SJSA1 (cell line): ENCODE results near the gene MCM3AP. TPM values are rescaled to one million over a fixed set of nuclear protein-coding genes. Genes with fewer than 3 reads are reported as not detected.
"Not testable (repeated sequence)": the region's sequence is repeated elsewhere in the genome, so short reads cannot be mapped to it uniquely, and the experiment has no call there.

Experiments
- DNase-seq, 2 experiments: peaks; one replicate each; pipeline ENCODE4 v3.0.0-alpha.2; 2015 to 2020; ENCODE audit warnings: low spot score in 2 of 2, low read depth in 1 of 2
- H3K27ac ChIP-seq: fragments of 250-450 bp; sonication (Bioruptor Pico); 2 replicates; pipeline ENCODE4 v1.5.1; 2020; ENCODE audit warnings: mild to moderate bottlenecking, moderate library complexity
- H3K27me3 ChIP-seq: fragments of 250-450 bp; sonication (Bioruptor Pico); replicated peaks from 2 replicates; pipeline ENCODE4 v1.5.1; 2020; ENCODE audit warnings: mild to moderate bottlenecking, moderate library complexity
- H3K36me3 ChIP-seq: fragments of 250-450 bp; sonication (Bioruptor Pico); 2 replicates; pipeline ENCODE4 v1.5.1; 2020; ENCODE audit warnings: mild to moderate bottlenecking
- H3K4me1 ChIP-seq: fragments of 250-450 bp; sonication (Bioruptor Pico); replicated peaks from 2 replicates; pipeline ENCODE4 v1.6.1; 2021; ENCODE audit warnings: mild to moderate bottlenecking
- H3K4me3 ChIP-seq: fragments of 250-450 bp; sonication (Bioruptor Pico); 2 replicates; pipeline ENCODE4 v1.5.1; 2020; ENCODE audit warnings: mild to moderate bottlenecking
- H3K9me3 ChIP-seq: fragments of 250-450 bp; sonication (Bioruptor Pico); replicated peaks from 2 replicates; pipeline ENCODE4 v1.5.1; 2020; ENCODE audit warnings: mild to moderate bottlenecking
- total RNA-seq: library from RNA; depleted of rRNA; stranded (reverse); fragments of >200 nt; shearing (Covaris generic); gene quantifications from 2 replicates; pipeline ENCODE4 v1.2.3, GENCODE V29; 2014

The MCM3AP gene
- total RNA-seq, 1 experiment from 2014 or later, result 88.7 TPM

DNA sequence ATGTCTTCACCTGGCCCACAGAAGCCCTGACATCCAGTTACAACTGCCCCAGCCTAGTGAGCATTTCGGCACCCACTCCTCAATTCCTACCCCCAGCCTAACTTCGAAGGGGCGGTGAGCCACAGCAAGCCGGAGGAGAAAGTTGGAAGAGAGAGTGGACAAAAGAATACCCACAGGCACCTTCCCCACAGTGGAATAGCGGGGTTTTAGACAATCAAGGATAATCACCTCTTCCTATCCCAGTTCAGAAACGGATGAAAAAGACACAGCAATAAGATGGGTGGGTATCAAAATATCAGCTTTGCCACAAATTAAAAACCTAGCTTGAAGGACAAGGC, 55.5 kb downstream of the MCM3AP start:
- Histone ChIP-seq H3K36me3 (peaks cover 26% of the 10 kb centered on the region), H3K9me3 (0 out of 2 replicates have a peak, but pooled peaks cover 2% of the 10 kb centered on the region), H3K27me3 (no peaks in the 10 kb centered on the region), H3K27ac (no peak overlapping the region), H3K4me1 (peaks cover 27% of the 10 kb centered on the region), H3K4me3 (peak overlapping the region; percentile 48)
- no peak for DNase-seq

DNA sequence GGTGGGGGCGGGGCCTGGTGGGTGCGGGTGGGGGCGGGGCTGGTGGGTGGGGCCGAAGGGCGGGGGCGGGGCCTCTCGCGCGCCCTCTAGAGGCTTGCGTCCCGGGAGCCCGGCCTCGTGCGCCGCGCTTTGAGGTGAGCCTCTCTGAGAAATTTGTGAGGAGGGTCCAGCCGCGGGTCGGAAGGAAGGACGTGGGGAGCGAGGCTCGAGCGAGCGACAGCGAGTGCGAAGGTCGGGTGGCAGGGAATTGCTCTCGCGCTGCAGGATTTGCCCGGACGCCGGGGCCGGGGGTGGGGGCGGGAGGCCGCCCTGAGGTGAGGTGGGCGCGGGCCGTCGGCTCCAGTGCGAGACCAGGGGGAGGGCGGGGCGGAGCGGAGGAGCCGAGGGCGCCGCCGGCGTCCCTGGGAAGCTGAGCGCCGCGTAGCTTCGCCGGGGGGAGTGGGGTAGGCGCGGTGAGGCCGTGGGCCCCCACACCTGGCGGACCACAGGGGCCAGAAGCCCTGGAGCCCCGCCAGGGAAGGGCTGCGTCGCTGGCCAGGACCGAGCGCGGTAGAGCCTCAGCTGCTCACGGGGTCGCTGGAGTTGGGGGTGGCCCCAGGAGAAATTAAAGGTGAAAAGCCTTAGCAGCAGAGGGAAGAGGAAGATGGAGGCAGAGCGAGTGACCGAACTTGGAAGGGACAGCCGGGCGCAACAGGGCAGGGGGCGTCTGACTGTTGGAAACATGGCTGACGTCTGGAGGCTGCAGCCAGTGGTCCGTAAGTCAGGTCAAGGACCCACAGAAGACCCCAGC, 56.1 kb downstream of the MCM3AP start:
- Histone ChIP-seq H3K4me1 (peaks cover 27% of the 10 kb centered on the region), H3K27me3 (no peaks in the 10 kb centered on the region), H3K27ac (no peak overlapping the region), H3K36me3 (peaks cover 21% of the 10 kb centered on the region), H3K9me3 (0 out of 2 replicates have a peak, but pooled peaks cover 2% of the 10 kb centered on the region), H3K4me3 (peak overlapping the region; percentile 48)
- DNase-seq, result peak in 1 of 2 experiments; percentile 40

DNA sequence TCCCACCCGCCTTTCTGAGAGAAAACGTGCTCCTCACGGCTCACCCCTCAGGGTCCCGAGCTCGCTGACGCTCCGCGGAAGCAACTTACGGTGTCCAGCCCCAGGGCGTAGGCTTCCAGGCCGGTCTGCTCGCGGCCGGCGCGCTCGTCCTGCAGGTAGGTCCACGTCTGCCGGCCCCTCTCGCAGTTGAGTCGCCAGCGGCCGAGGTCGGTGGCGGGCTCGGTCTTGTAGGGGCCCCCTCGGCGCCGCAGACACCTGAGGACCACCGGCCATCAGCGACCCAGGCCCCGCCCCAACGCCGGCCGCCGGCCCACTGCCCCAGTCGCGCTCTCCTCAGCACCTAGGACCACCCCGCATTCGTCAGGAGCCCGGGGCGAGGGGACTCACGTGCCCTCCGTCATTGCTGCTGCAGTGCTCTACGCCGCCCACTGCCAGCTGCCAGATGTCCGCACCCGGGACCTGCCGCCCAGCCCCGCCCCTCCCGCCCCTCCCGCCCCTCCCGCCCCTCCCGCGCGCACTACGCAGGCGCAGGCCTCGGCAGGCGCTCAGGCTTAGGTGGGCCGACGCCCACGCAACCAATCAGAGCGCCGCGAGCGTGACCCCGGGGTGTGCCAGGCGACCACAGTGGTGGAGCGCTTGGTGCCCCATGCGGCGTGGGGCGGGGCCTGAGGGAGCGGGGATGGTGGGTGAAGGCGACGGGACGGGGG, 56.9 kb downstream of the MCM3AP start, which contains the start of gene LSS:
Gene LSS (minus strand): TSS at position 430 of the 707 bp plus-strand sequence. CDS start 29 bp downstream, at position 401.
- peak within 1 kb of the TSS; percentile 47 for H3K27ac ChIP-seq
- peak; percentile 74 to 99 for DNase-seq

DNA sequence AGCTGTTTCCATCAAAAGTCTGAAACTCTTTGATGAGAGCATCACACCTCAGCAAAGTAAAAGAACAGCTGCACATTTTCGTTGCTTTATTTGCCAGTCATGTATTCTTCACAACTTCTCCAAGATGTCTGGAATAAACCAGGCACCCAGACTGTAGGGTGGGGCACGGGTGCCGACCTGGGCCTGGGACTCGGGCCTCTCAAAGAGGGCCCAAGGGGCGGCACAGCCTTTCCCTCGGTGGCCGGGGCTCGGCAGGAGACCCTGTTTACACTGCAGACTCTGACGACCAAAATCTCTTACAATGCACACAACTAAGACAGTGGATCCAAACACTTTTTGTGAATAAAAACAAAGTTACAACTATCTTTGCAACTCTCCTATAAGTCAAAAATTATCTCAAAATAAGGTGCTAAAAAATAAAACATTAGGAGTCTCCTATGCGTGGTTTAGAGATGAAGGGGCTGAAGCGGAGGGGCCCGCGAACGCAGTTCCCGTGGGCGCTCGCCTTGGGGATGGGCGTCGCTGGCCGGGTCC, 57.5 kb downstream of the MCM3AP start:
- peaks cover 27% of the 10 kb centered on the region for H3K4me1 ChIP-seq
- H3K4me3 ChIP-seq, result peak overlapping the region; percentile 98

More for the DNA sequence above, 56.9 kb downstream of the MCM3AP start, which contains the start of gene LSS:
- Histone ChIP-seq H3K9me3 (0 out of 2 replicates have a peak, but pooled peaks cover 2% of the 10 kb centered on the region), H3K36me3 (peaks cover 12% of the 10 kb centered on the region), H3K4me3 (peak within 1 kb of the TSS; percentile 98), H3K27me3 (no peaks in the 10 kb centered on the region), H3K4me1 (peaks cover 27% of the 10 kb centered on the region)

DNA sequence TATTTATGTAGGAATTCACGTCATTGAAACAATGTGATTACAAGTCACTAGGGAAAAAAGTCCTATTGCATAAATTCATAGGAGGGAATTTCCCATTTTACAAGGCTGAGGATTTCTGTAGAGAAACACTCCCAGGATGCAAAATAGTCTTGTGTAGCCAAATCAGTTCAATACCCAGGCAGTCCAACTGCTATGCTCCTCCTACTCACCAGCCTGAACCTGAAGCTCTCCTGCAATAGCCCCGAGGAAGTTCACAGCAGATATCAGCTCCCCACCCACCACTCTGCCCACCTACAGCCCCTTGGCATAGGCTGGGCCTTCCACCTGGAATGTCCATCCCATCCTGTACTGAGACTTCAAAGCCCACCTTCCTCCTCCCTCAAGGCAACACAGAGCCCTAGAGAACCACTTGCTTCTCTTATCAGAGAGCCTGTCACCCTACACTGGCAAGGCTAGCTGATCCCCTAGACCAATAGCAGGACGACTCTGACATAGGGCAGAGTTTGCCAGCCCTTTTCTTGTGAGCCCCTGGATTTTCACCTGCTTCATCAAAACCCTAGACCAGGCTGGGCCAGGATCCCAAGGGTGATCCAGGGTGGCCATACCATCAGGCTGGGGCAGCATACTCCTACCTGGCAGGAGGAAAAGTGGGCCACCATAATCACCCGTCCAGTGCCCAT, 58.4 kb downstream of the MCM3AP start:
- no peak for DNase-seq
- no peaks in the 10 kb centered on the region for H3K27me3 ChIP-seq
- H3K9me3 ChIP-seq, result 0 out of 2 replicates have a peak, but pooled peaks cover 2% of the 10 kb centered on the region
- peaks cover 27% of the 10 kb centered on the region for H3K4me1 ChIP-seq
- H3K36me3 ChIP-seq, result peaks cover 13% of the 10 kb centered on the region
- no peak overlapping the region for H3K4me3 ChIP-seq
- H3K27ac ChIP-seq, result no peak overlapping the region

More for the DNA sequence above, 57.5 kb downstream of the MCM3AP start:
- Histone ChIP-seq H3K36me3 (peaks cover 10% of the 10 kb centered on the region; the same call in 1 of the 2 replicates), H3K9me3 (0 out of 2 replicates have a peak, but pooled peaks cover 2% of the 10 kb centered on the region), H3K27ac (peak overlapping the region; percentile 47), H3K27me3 (no peaks in the 10 kb centered on the region)
- DNase-seq, result peak in 1 of 2 experiments; percentile 21

DNA sequence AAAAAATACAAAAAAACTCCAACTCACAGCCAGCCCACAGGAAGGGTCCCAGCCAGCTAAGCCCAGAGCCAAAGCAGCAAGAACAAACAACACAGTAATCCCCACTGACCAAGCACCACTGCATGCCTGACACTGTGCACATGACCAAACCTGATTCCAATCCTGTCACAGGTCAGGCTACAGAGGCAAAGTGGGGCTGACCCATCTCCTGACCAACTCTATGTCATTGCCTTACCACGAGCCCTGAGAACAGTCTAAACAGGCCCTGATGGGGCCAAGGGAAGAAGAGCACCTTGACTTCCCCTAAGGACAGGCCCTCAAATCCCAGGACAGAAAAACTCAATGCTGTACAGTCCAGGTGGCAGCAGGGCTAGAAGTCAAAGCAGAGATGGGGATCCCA, 59.3 kb downstream of the MCM3AP start:
- no peak for DNase-seq
- H3K9me3 ChIP-seq, result 0 out of 2 replicates have a peak, but pooled peaks cover 2% of the 10 kb centered on the region
- no peaks in the 10 kb centered on the region for H3K27me3 ChIP-seq
- H3K4me3 ChIP-seq, result no peak overlapping the region
- peaks cover 27% of the 10 kb centered on the region for H3K4me1 ChIP-seq
- H3K27ac ChIP-seq, result no peak overlapping the region
- peaks cover 15% of the 10 kb centered on the region for H3K36me3 ChIP-seq

DNA sequence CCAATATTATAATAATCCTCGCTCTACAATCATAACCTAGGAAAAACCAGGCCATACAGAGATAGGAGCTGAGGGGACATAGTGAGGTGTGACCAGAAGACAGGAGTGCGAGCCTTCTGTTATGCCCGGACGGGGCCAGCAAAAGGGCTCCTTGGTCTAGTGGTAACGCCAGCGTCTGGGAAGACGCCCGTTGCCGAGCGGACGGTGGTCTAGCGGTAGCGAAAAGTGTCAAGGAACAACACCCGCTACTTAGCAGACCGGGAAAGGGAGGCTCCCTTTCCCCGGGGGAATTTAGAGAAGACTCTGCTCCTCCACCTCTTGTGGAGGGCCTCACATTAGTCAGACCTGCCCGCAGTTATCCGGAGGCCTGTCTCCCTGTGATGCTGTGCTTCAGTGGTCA, 61.8 kb downstream of the MCM3AP start:
- Histone ChIP-seq H3K4me1 (peaks cover 16% of the 10 kb centered on the region), H3K36me3 (peaks cover 18% of the 10 kb centered on the region)
- DNase-seq, H3K9me3 ChIP-seq, H3K4me3 ChIP-seq, H3K27me3 ChIP-seq, H3K27ac ChIP-seq: not testable (repeated sequence)

DNA sequence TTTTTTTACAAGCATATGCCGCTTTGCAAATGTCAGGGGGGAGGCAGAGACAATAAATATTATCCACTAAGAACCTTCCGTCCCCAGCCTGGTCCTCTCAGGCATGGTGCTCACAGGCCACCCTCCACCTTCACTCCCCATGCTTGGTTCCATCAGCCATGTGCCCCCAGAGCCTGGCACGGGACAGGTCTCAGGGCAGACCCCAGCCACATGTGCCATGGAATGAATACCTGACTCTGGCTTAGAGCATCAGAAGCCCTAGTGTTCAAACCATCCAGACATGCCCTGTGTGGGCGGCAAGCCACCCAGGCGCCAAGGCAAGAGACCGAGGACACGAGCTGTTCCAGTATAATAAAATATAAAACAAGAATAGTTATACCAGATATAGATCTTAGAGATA, 62.2 kb downstream of the MCM3AP start:
- no peak overlapping the region for H3K4me3 ChIP-seq
- peaks cover 14% of the 10 kb centered on the region for H3K4me1 ChIP-seq
- H3K9me3 ChIP-seq, result no peaks in the 10 kb centered on the region
- H3K27me3 ChIP-seq, result no peaks in the 10 kb centered on the region
- H3K27ac ChIP-seq, result no peak overlapping the region
- H3K36me3 ChIP-seq, result peaks cover 15% of the 10 kb centered on the region
- no peak for DNase-seq

DNA sequence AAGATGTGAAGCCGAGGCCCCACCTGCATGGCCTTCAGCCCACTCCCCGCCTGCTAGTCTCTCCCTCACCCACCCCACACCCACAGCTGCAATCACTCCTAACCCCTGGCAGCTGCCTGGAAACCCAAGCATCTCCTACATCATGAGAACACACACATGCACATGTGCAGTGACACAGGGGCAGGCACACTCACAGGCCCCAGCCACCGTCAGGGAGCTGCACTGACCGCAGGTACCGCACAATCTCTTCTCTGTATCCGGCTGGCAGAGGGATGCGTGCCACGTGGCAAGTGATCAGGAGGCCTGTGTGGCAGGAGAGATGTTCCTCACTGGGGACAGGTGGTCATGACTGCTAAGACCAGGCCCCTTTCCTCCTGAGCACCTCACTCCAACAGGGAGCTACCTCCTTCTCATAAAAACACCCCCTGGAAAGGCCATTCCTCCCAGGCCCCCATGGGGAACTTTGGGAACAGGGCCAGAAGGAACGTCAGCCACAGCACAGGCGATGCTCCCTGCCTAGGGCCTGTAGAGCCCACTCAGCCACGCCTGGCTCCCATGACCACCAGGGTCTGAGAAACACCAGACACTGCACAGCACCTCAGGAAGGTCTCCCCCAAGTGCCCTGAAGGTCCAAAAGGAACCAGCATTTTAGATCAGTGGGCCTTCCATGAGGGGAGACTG, 62.8 kb downstream of the MCM3AP start:
- Histone ChIP-seq H3K27ac (no peak overlapping the region), H3K4me1 (peaks cover 8% of the 10 kb centered on the region), H3K36me3 (peaks cover 14% of the 10 kb centered on the region), H3K9me3 (no peaks in the 10 kb centered on the region), H3K27me3 (no peaks in the 10 kb centered on the region), H3K4me3 (no peak overlapping the region)
- DNase-seq, result no peak

DNA sequence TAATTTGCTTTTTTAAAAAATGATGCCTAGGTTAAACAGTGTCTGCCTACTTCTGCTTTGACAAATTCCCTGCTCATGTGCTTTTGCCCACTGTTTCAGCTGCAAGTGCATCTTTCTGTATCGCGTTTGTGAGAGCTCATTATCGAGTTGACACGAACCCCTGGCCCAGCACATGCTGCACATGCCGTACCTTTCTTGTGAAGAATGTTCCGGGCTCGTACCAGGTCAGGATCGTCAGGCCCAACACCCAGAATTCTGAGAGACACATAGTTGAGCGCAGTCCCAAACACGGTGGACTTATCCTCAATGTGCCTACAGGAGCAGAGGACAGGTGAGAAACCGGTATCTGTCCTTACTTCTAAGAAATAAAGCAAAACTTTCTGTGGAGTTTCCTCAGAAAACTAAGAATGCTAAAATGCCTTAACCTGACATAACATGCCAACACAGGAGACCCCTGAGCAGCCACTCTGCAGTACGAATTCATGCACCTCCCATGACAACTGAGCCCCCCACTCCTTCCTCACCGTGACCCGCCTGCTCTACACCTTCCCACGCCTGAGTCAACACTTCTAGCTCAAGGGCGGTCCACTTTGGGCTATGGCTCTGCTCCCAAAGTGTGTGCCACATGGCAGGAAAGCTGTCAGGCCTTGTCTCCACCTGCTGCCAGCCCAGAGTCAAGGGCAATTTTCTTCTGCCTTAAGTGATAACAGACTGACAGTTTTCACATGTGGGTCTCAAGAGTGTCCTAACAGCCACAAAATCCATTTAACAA, 63.6 kb downstream of the MCM3AP start:
- DNase-seq, result no peak
- H3K27me3 ChIP-seq, result no peaks in the 10 kb centered on the region
- no peak overlapping the region for H3K27ac ChIP-seq
- H3K4me1 ChIP-seq, result peaks cover 1% of the 10 kb centered on the region; the same call in 1 of the 2 replicates
- H3K36me3 ChIP-seq, result peaks cover 14% of the 10 kb centered on the region
- H3K9me3 ChIP-seq, result no peaks in the 10 kb centered on the region
- H3K4me3 ChIP-seq, result no peak overlapping the region

DNA sequence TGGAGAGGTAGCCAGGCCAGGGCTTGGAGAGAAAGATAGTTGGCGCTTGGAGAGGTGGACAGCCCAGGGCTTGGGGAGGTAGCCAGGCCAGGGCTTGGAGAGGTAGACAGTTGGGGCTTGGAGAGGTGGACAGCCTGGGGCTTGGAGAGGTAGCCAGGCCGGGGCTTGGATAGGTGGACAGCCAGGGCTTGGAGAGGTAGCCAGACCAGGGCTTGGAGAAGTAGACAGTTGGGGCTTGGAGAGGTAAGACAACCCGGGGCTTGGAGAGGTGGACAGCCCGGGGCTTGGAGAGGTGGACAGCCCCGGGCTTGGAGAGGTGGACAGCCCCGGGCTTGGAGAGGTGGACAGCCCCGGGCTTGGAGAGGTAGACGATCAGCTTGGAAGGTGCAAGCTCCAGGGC, 64.6 kb downstream of the MCM3AP start:
- no peak for DNase-seq
- Histone ChIP-seq H3K36me3 (peaks cover 11% of the 10 kb centered on the region), H3K9me3 (no peaks in the 10 kb centered on the region), H3K27ac (no peak overlapping the region), H3K27me3 (no peaks in the 10 kb centered on the region), H3K4me1 (no peaks in the 10 kb centered on the region), H3K4me3 (no peak overlapping the region)

DNA sequence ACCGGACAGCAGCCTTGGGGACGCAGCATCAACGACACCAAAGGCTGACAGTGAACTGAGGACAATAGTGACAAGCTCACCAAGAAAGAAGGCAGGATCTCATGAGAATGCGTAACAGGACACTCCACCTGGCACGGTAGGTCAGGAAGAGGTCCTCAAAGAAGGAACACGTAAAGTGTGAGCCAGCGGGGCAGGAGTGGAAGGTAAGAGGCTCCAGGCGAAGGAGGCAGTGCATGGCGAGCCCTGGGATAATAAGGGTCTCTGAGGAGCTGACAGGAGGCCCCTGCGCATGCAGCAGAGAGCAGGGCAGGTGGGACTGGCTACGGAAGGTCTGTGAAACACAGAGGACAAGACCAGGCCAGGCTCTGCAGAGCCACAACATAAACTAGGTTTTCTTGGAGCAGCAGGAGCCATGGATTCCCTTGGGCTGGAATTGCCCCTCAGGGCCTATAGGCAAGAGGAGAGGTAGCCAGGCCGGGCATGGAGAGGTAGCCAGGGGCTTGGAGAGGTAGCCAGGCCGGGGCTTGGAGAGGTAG, 65.1 kb downstream of the MCM3AP start:
- Histone ChIP-seq H3K4me3 (no peak overlapping the region), H3K9me3 (no peaks in the 10 kb centered on the region), H3K27ac (no peak overlapping the region), H3K4me1 (no peaks in the 10 kb centered on the region), H3K27me3 (no peaks in the 10 kb centered on the region), H3K36me3 (peaks cover 11% of the 10 kb centered on the region)
- DNase-seq, result no peak
